Breast epithelium (tissue), 3 donors: ENCODE data around the gene NOX1.

Experiments
- POLR2AphosphoS5 ChIP-seq, 3 donors: sonication (generic); formaldehyde crosslinking; IDR thresholded peaks; one replicate each; pipeline ENCODE4 v1.6.1; 2017; ENCODE audit warnings: antibody characterized with exemption in 3 of 3
- TF ChIP-seq, protein P1 (sequence below), 3 donors: fragments of 450-650 bp; IDR thresholded peaks; one replicate each; pipeline ENCODE4 v1.5.1; 2016 to 2017; ENCODE audit warnings: antibody characterized with exemption in 3 of 3, mild to moderate bottlenecking in 3 of 3, moderate library complexity in 3 of 3

DNA sequence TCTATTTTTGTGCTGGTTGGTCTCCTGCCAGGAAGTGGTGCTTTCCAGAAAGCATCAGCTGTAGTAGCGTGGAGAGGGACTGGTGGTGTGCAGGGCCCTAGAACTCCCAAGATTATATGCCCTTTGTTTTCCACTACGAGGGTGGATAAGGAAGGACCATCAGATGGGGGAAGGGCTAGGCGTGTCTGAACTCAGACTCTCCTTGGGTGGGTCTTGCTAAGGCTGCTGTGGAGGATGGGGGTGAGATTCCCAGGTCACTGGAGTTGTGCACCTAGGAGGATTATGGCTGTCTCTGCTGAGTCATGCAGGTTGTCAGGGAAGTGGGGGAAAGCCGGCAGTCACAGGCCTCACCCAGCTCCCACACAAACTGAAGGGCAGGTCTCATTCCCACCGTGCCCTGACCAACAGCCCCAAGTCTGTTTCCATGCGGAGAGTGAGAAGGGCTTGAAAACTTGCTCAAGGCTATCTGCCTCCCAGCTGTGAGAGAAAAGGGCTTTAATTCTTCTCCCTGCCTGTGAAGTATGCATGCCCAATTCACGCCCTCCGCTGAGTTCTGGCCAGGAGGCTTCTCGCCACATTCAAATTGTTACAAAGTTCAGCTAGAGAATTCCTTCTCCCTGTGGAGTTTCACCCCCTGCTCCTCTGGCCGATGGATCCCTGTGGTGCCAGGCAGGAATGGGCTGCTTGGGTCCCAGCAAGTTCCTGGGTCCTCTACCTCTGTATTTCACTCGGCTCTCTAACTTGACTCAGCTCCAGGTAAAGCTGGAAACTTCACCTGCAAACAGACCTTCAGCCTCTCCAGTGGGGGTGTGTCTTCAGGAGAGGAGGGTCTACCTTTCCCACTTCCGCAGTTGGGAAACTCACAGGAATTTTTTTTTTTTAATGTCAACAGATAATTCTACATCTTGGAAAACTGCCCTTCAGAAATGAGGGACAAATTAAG, 61.7 kb downstream of the NOX1 start:
- TF ChIP-seq, protein P1, sequence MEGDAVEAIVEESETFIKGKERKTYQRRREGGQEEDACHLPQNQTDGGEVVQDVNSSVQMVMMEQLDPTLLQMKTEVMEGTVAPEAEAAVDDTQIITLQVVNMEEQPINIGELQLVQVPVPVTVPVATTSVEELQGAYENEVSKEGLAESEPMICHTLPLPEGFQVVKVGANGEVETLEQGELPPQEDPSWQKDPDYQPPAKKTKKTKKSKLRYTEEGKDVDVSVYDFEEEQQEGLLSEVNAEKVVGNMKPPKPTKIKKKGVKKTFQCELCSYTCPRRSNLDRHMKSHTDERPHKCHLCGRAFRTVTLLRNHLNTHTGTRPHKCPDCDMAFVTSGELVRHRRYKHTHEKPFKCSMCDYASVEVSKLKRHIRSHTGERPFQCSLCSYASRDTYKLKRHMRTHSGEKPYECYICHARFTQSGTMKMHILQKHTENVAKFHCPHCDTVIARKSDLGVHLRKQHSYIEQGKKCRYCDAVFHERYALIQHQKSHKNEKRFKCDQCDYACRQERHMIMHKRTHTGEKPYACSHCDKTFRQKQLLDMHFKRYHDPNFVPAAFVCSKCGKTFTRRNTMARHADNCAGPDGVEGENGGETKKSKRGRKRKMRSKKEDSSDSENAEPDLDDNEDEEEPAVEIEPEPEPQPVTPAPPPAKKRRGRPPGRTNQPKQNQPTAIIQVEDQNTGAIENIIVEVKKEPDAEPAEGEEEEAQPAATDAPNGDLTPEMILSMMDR (IDR thresholded peaks at IDR 0.05), result no peak
- no peak for TF ChIP-seq POLR2AphosphoS5 (IDR thresholded peaks at IDR 0.05)
